IPS-NIHi11 (cell line): Measurements from ENCODE around the gene PRM2.

Source experiments
- DNase-seq: peaks from one replicate; pipeline ENCODE4 v3.0.0; 2012; ENCODE audit warnings: mixed read lengths, low spot score

Gene PRM2

GRCh38 chr16:11276143-11276895 lies at the start of gene PRM2:
PRM2 (minus strand) TSS chr16:11276480; CDS start chr16:11276370, 110 bp downstream.
- no peak for DNase-seq

GRCh38 chr16:11325404-11326083 lies 49.3 kb upstream of the PRM2 start:
- no peak for DNase-seq

- no peak for DNase-seq
These were observed 47.5 kb upstream of the PRM2 start for GRCh38 chr16:11323551-11324336.

DNA sequence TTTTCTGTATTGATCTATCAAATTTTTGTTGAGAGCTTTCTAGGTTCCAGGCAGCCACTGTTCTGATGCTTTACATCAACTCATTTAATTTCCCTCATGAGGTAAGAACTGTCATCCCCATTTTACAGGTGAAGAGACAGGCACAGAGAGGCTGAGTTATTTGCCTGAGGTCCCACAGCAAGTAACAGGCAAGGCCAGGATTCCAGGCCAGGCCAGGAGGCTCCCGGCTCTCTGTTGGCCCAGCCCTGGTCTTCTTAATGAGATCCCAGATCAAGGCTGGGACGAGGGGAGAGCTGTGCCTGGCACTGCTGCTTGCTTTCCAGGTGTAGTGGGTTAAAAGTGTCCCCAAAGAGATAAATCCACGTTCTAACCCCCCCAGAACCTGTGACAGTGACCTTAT lies 46.5 kb upstream of the PRM2 start:
- DNase-seq, result no peak

DNA sequence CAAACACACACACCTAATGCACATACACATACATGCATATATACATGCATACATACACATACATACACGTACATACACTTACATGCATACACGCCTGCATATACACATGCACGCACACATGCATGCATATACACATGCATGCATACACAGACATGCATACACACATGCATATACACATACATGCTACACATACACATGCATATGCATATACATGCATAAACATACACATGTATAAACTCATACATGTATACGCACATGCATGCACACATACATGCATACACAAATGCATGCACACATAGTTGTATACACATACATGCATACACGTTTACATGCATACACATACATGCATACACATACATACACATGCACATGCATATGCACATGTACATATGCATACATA lies 45.4 kb upstream of the PRM2 start:
- no peak for DNase-seq

DNA sequence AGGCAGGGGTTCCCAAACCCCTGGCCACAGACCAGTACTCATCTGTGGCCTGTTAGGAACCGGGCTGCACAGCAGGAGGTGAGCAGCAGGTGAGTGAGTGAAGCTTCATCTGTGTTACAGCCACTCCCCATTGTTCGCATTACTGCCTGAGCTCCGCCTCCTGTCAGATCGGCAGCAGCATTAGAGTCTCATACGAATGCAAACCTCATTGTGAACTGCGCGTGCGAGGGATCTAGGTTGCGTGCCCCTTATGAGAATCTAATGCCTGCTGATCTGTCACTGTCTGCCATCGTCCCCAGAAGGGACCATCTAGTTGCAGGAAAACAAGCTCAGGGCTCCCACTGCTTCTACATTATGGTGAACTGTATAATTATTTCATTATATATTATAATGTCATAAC lies 43.9 kb upstream of the PRM2 start:
- no peak for DNase-seq

DNA sequence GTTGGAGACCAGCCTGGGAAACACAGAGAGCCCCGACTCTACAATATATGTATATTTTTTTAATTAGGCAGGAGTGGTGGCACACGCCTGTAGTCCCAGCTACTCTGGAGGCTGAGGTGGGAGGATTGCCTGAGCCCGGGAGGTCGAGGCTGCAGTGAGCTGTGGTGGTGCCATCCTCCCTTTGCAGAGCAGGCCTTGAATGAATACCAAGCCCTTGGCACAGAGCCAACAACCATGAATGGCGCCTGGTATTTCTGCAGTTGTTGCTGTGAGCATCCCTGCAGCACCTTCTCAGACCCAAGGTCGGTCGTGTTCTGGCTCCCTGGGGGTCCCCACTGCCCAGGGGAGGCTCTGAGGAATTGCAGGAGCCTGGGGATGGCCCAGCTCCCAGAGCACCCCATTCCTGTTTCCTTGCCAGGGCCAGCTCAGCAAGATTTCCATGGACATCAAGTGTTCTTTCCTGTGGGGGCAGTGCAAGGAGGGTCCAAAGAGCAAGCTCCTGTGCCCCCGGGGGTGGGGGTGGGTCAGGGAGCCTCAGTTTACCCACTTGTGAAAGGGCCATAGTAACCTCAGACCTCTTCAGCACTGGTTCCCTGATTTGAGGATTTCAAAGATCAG lies 43.4 kb upstream of the PRM2 start:
- no peak for DNase-seq

DNA sequence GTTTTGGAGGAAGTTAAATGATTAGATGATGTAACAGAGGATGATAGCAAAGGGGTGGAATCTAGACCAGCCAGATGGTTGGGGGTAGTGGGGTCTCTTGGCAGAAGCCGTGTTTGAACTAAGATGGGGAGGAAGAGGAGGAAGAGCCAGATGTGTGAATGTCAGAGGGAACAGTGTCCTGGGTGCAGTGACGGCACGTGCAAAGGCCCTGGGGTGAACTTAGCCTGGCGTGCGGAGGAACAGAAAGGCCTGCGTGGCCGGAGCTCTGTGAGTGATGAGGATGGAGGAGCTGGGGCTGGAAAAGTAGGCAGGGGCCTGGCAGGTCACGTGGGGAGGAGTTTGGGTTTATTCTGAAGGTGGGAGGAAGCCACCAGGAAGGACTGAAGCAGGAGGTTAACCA lies 42.5 kb upstream of the PRM2 start:
- no peak for DNase-seq

- peak; percentile 59 for DNase-seq
These were observed 40.2 kb upstream of the PRM2 start for GRCh38 chr16:11316331-11317015.

DNA sequence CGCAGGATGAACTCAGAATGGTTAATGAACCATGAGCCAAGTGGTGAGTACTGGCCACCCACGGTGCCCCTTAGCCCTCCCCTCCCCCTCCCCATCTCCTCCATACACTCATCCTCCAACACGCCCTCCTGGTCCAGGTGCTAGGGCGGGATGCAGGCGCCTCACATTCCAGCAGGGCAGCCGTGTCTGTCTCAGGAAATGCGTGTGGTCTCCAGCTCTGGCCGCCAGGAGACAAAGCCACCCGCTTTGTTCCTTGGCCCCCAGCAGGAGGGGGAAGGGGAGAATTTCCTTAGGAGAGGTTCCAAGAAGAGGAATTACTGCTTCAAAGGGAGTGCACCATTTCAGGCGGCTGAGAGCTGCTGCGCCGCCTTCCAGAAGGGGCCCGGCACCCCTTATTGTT lies 39.2 kb upstream of the PRM2 start:
- peak; percentile 92 for DNase-seq

DNA sequence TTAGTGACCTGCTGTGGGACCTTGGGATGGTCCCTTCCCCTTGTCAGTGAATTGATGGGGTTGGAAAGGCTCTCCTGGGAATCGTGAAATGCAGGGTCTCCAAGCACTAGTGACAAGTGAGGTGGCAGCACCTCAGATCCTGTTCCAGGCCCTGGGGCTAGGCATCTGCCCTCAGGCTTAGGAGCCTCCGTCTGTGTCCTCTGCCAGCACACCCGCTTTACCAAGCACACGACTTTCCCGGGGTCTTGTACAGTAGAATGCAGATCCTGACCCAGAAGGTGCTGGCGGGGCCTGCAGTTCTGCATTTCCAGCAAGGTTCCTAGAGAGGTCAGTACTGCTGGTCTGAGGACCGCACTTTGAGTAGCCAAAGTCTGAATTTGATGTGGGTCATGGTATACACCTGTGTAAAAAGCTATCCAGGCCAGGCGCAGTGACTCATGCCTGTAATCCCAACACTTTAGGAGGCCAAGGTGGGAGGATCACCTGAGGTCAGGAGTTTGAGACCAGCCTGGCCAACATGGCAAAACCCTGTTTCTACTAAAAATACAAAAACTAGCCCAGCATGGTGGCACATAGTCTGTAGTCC lies 38.1 kb upstream of the PRM2 start:
- no peak for DNase-seq

- DNase-seq, result no peak
These were observed 37.4 kb upstream of the PRM2 start for GRCh38 chr16:11313493-11314308.

DNA sequence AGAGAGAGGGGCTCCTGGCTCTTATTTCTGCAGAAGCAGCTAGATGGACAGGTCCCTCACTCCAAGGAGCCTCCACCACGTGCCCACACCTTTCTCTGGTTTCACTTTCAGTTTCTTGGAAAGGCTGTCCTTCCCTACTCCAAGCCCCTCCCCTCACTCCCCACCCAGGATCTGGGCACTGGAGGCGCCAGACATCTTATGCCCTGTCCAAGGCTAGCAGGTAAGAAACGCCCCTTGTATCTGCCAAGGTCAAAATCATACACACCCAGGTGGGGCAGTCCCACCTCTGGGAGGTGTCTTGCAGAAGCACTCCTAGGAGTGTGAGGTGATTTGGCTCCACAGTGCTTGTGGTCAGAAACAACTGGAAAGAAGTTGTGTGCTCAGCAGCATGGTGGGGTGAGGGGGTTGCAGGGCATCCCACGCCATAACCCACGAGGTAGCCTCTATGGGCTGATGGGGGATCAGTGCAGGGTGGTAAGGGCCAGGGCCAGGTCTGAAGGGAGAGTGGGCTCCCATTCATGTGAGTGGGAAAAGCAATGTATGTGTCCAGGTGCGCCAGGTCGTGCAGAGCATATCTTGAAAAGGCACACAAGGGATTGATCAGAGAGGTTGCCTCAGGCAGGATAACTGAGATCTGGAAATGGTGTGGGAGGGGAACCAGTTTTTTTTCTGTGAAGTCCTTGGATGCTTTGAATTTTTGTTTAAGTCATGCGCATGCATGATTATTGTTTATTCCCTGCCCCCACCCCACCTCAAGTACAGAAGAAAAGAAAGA lies 36.6 kb upstream of the PRM2 start:
- peak; percentile 58 for DNase-seq

DNA sequence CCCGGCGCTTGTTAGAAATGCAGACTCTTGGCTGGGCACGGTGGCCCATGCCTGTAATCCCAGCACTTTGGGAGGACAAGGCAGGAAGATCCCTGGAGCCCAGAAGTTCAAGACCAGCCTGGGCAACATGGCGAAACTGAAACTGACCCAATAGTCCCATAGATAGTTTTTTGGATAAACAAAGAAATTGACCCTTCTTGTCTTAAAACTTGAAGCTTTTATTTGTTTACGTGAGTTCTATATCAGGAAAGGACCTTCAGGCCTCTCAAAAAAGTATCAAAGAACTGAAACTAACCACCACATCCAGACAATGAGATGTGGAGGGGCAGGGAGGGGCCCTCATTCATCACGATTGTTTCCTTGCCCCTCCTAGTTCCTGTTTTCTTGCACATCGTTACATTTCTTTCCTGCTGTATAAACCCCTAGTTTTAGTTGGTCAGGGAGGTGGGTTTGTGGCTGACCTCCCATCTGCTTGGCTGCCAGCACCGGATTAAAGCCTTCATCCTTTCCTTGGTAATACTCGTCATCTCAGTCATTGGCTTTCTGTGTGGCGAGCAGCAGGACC lies 34.8 kb upstream of the PRM2 start:
- no peak for DNase-seq

- DNase-seq, result no peak
These were observed 34.3 kb upstream of the PRM2 start for GRCh38 chr16:11310634-11310977.

DNA sequence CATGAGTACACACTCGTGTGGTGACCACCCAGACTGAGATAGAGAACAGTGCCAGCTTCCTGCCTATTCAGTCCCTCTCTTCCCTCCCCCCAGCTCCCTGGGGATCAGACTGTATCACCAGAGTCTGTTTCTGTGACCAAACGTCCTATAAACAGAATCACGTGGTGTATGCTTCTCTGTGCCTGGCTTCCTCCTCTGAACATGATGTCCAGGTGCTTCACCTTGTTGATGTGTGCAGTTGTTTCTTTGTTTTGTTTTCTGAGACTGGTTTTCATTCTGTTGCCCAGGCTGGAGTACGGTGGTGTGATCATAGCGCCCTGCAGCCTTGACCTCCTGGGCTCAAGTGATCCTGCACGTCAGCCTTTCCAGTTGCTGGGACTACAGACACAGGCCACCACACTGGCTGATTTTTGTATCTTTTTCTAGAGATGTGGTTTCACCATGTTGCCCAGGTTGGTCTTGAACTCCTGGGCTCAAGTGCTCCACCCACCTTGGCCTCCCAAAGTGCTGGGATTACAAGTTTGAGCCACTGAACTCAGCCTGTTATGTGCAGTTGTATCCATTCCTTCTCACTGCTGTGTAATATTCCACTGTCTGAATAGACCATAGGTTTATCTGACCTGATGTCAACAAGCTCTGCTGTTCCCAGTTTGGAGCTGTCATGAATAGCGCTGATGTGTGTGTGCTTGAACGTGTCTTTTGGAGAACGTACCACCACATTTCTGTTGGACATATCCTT lies 33.8 kb upstream of the PRM2 start:
- no peak for DNase-seq

- DNase-seq, result no peak
These were observed 32.4 kb upstream of the PRM2 start for GRCh38 chr16:11308493-11309283.
